Ishikawa (cell line): ENCODE results near the gene SCYGR2.

ENCODE experiments used
- EGR1 ChIP-seq: IDR thresholded peaks from 2 replicates; pipeline ENCODE4 v1.6.1; 2012
- FOXM1 ChIP-seq: IDR thresholded peaks from 2 replicates; pipeline ENCODE4 v1.6.1; 2012; ENCODE audit warnings: low read depth, borderline replicate concordance

DNA sequence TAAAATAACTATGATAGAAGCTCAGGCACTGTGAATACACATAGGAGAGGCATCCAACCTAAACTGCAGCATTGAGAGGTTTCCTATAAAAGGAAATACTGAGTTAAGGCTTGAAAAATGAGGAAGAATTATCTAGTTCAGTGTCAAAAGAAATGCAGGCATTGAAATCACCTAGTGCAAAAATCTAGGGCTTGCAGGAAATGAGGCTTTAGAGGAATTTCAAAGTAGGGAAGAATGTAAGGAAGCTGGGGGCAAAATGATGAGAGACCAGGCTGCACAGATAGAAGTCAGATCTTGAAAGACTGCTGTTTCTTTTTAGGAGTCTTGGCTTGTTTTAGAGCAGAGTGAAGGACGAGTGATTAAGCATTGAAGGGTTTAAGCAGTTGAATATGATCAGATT lies 28.1 kb upstream of the SCYGR2 start:
- no peak for TF ChIP-seq FOXM1
- no peak for TF ChIP-seq EGR1
